Measurements from ENCODE around the gene PAK6.

DNA sequence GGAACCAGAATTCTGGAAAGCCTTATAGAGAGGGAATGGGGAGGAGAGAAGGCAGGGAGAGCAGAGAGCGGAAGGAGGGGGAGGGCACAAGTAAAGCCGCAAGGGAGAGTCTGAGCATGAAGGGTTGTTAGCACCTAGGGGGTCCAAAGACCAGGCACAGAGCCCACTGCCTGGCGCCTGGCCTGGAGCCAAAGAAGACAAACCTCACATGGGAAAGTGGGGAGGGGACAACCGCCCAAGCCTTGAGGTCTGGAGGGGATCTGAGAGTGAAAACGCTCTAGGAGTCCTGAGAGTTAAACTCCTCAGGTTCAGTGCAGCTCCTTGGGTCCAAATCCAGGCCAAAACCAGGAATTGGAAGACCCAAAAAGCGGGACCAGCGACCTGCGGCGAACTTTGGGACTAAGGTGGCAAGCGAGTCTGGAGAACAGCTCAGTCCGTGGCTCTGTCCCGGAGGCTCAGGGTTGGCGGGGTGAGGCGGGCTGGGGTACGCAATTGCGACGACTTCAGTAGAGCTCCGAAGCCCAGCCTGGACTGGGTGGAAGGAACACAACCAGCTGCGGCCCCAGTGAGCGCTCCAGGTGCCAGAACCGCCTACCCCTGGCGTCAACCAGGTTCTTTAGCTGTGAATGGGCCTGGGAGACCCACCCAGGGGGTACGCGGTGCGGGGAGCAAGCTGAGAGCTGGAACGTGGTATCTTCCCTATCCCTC lies 83.8 kb downstream of the PAK6 start:
- TF ChIP-seq, protein P1, sequence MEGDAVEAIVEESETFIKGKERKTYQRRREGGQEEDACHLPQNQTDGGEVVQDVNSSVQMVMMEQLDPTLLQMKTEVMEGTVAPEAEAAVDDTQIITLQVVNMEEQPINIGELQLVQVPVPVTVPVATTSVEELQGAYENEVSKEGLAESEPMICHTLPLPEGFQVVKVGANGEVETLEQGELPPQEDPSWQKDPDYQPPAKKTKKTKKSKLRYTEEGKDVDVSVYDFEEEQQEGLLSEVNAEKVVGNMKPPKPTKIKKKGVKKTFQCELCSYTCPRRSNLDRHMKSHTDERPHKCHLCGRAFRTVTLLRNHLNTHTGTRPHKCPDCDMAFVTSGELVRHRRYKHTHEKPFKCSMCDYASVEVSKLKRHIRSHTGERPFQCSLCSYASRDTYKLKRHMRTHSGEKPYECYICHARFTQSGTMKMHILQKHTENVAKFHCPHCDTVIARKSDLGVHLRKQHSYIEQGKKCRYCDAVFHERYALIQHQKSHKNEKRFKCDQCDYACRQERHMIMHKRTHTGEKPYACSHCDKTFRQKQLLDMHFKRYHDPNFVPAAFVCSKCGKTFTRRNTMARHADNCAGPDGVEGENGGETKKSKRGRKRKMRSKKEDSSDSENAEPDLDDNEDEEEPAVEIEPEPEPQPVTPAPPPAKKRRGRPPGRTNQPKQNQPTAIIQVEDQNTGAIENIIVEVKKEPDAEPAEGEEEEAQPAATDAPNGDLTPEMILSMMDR (IDR thresholded peaks at IDR 0.05; ENCODE audit: low read depth, low read length), result no peak
- TF ChIP-seq EZH2phosphoT487 (IDR thresholded peaks at IDR 0.05; ENCODE audit: low read depth), result no peak
